PFSK-1 (cell line): ENCODE measurements around the gene NAALADL2.

Experiments used
- POLR2AphosphoS5 ChIP-seq: IDR thresholded peaks from 2 replicates; pipeline ENCODE4 v1.6.1; 2012; ENCODE audit warnings: low read depth, mild to moderate bottlenecking, control low read depth, low read length, moderate library complexity
- REST ChIP-seq, 2 experiments: IDR thresholded peaks; 2 replicates each; pipeline versions ENCODE4 v1.6.1 to v1.8.0; 2011 to 2012; ENCODE audit warnings: low read depth in 2 of 2, low read length in 2 of 2, control low read depth in 1 of 2, inconsistent platforms in 1 of 2, mild to moderate bottlenecking in 1 of 2, moderate library complexity in 1 of 2; ENCODE audit not compliant: insufficient read depth in 1 of 2
- SIN3A ChIP-seq: IDR thresholded peaks from 2 replicates; pipeline ENCODE4 v1.6.1; 2012; ENCODE audit warnings: mild to moderate bottlenecking, low read length, moderate library complexity, borderline replicate concordance; ENCODE audit not compliant: insufficient read depth
- TAF1 ChIP-seq: IDR thresholded peaks from 2 replicates; pipeline ENCODE4 v1.6.1; 2012; ENCODE audit warnings: low read length, control low read depth, borderline replicate concordance; ENCODE audit not compliant: insufficient read depth

- TF ChIP-seq POLR2AphosphoS5 (no peak), SIN3A (no peak), TAF1 (no peak), REST (IDR thresholded peaks at IDR 0.05; ENCODE audit: insufficient read depth in 1 of 2, low read depth in 2 of 2, low read length in 2 of 2) (no peak)
These were observed 522.6 kb downstream of the NAALADL2 start for GRCh38 chr3:175381685-175382084.
